T-cell (primary cell): ENCODE measurements around the gene CCSER1. TPM values are rescaled to one million over a fixed set of nuclear protein-coding genes. Genes with fewer than 3 reads are reported as not detected.

Experiments
- ATAC-seq, 4 experiments: fragments of 200-7000 bp in 3 of 4; fragments of 150-1000 bp in 1 of 4; cut with Tn5 transposase; replicated peaks in 1 of 4; 1 replicate in 3 of 4; 2 replicates in 1 of 4; pipeline ENCODE4 v1.10.0; 2021; ENCODE audit warnings: moderate library complexity in 3 of 4, mild to moderate bottlenecking in 2 of 4, moderate number of reproducible peaks in 1 of 4
- CTCF ChIA-PET, 2 donors: fragments of 300-600 bp; sonication (Branson Sonifier 250); formaldehyde crosslinking; loops; one replicate each; lab custom pipeline; 2022; ENCODE audit warnings: antibody characterized with exemption in 2 of 2; lab: Charles Lee
- POLR2A ChIA-PET, 2 donors: fragments of 300-600 bp; sonication (Branson Sonifier 250); formaldehyde crosslinking; loops; one replicate each; lab custom pipeline; 2022; ENCODE audit warnings: antibody characterized with exemption in 2 of 2; lab: Charles Lee
- DNase-seq, 35 experiments: peaks; one replicate each; pipeline versions ENCODE4 v3.0.0 to v3.0.0-alpha.2; 2013 to 2023
- H3K27ac ChIP-seq: one replicate; pipeline ENCODE4 v1.5.1; 2013; ENCODE audit warnings: low read length
- H3K27me3 ChIP-seq, 2 experiments: replicated peaks in 1 of 2; 1 replicate in 1 of 2; 2 replicates in 1 of 2; pipeline versions ENCODE4 v1.6.1 to v1.7.0; 2013; ENCODE audit warnings: low read length in 1 of 2, mixed read lengths in 1 of 2; ENCODE audit not compliant: control insufficient read depth in 2 of 2, insufficient read depth in 2 of 2; ENCODE audit errors: extremely low read depth in 1 of 2
- H3K36me3 ChIP-seq, 2 donors: 1 replicate in 1 of 2; 2 replicates in 1 of 2; pipeline versions ENCODE4 v1.6.1 to v1.7.0; 2013; ENCODE audit warnings: low read length in 1 of 2; ENCODE audit not compliant: control insufficient read depth in 2 of 2, insufficient read depth in 1 of 2; ENCODE audit errors: extremely low read depth in 1 of 2
- H3K4me1 ChIP-seq, 2 experiments: 1 replicate in 1 of 2; 2 replicates in 1 of 2; pipeline versions ENCODE4 v1.6.1 to v1.7.0; 2013; ENCODE audit warnings: low read length in 2 of 2, mixed read lengths in 1 of 2; ENCODE audit not compliant: insufficient read depth in 2 of 2, control insufficient read depth in 1 of 2; ENCODE audit errors: extremely low read depth in 1 of 2
- H3K4me3 ChIP-seq, 2 donors: 1 replicate in 1 of 2; 2 replicates in 1 of 2; pipeline versions ENCODE4 v1.5.1 to v1.7.0; 2013; ENCODE audit warnings: mild to moderate bottlenecking in 2 of 2, low read length in 1 of 2, moderate library complexity in 1 of 2; ENCODE audit not compliant: control insufficient read depth in 1 of 2; ENCODE audit errors: extremely low read depth in 1 of 2
- H3K9me3 ChIP-seq: 2 replicates; pipeline ENCODE4 v1.7.0; 2013
- H3K27ac Mint-ChIP-seq, 2 donors: one replicate each; pipeline ENCODE4 v1.8.0; 2020 to 2021; ENCODE audit warnings: mild to moderate bottlenecking in 2 of 2, mixed read lengths in 2 of 2
- H3K27me3 Mint-ChIP-seq, 2 donors: one replicate each; pipeline ENCODE4 v1.8.0; 2021 to 2022; ENCODE audit warnings: mixed read lengths in 2 of 2
- H3K36me3 Mint-ChIP-seq: one replicate; pipeline ENCODE4 v1.8.0; 2021; ENCODE audit warnings: mixed read lengths
- H3K4me1 Mint-ChIP-seq, 3 donors: one replicate each; pipeline ENCODE4 v1.8.0; 2020 to 2022; ENCODE audit warnings: mixed read lengths in 3 of 3, mild to moderate bottlenecking in 1 of 3
- H3K4me3 Mint-ChIP-seq, 3 donors: one replicate each; pipeline ENCODE4 v1.8.0; 2020 to 2022; ENCODE audit warnings: mild to moderate bottlenecking in 3 of 3, mixed read lengths in 3 of 3, moderate library complexity in 3 of 3
- H3K9me3 Mint-ChIP-seq, 3 donors: one replicate each; pipeline ENCODE4 v1.8.0; 2020 to 2022; ENCODE audit warnings: mixed read lengths in 3 of 3
- WGBS: methylation state at CpG from one replicate; pipeline ENCODE4 v1.1.5; 2013; ENCODE audit warnings: missing lambda C conversion rate; ENCODE audit not compliant: insufficient coverage; 5-methylcytosine and 5-hydroxymethylcytosine counted together
- total RNA-seq, 35 experiments: library from RNA in 6 of 35; stranded (reverse) in 6 of 35; fragments of 120-200 nt in 1 of 35; gene quantifications; one replicate each; pipeline versions ENCODE4 v1.2.1 to v1.2.4 and lab custom pipeline; 2013 to 2026

Gene CCSER1
- total RNA-seq, 5 donors from 2014 or later (not counting 1 experiment from before 2014, with no cell fraction given) = 0.35 to 1.4 (median 0.98) TPM

GRCh38 chr4:90281541-90282355 is 154.6 kb downstream of the CCSER1 start:
- H3K4me1 Mint-ChIP-seq = no peaks in the 10 kb centered on the region
- CTCF ChIA-PET = no interaction called here

GRCh38 chr4:90290345-90290744 is 163.2 kb downstream of the CCSER1 start:
- WGBS = no CpG with 5 or more reads among the region's 4 CpGs
- no peak for DNase-seq
- Histone ChIP-seq H3K27me3 (no peaks in the 10 kb centered on the region), H3K36me3 (no peaks in the 10 kb centered on the region), H3K9me3 (no peaks in the 10 kb centered on the region), H3K27ac (no peak overlapping the region), H3K4me3 (no peak overlapping the region), H3K4me1 (no peaks in the 10 kb centered on the region)
- H3K36me3 Mint-ChIP-seq = no peaks in the 10 kb centered on the region
- CTCF ChIA-PET = no interaction called here
- POLR2A ChIA-PET = no interaction called here
- H3K27ac Mint-ChIP-seq = no peak overlapping the region
- no peak overlapping the region for H3K4me3 Mint-ChIP-seq
- H3K9me3 Mint-ChIP-seq = no peaks in the 10 kb centered on the region
- no peak for ATAC-seq
- H3K4me1 Mint-ChIP-seq = no peaks in the 10 kb centered on the region
- no peaks in the 10 kb centered on the region for H3K27me3 Mint-ChIP-seq

More at GRCh38 chr4:90281541-90282355, 154.6 kb downstream of the CCSER1 start:
- Mint-ChIP-seq H3K27ac (no peak overlapping the region), H3K9me3 (no peaks in the 10 kb centered on the region), H3K4me3 (no peak overlapping the region), H3K36me3 (no peaks in the 10 kb centered on the region), H3K27me3 (no peaks in the 10 kb centered on the region)
- Histone ChIP-seq H3K36me3 (no peaks in the 10 kb centered on the region), H3K4me3 (no peak overlapping the region), H3K27ac (no peak overlapping the region), H3K27me3 (no peaks in the 10 kb centered on the region), H3K4me1 (no peaks in the 10 kb centered on the region), H3K9me3 (no peaks in the 10 kb centered on the region)
- WGBS = no CpG with 5 or more reads among the region's 5 CpGs
- DNase-seq (no peak), ATAC-seq (no peak)
- POLR2A ChIA-PET = no interaction called here

- H3K27me3 Mint-ChIP-seq = no peaks in the 10 kb centered on the region
- no peak for DNase-seq
- no peak for ATAC-seq
- ChIA-PET POLR2A (no interaction called here), CTCF (interaction anchor here (0.6 kb wide), 2 partner anchors 164 to 173 kb away, joined by 3 read pairs; no protein-coding TSS in a partner anchor)
- H3K4me3 ChIP-seq = no peak overlapping the region
- no peaks in the 10 kb centered on the region for H3K36me3 Mint-ChIP-seq
- no peaks in the 10 kb centered on the region for H3K4me1 ChIP-seq
- H3K27me3 ChIP-seq = no peaks in the 10 kb centered on the region
- H3K36me3 ChIP-seq = no peaks in the 10 kb centered on the region
- no peak overlapping the region for H3K27ac Mint-ChIP-seq
- H3K9me3 ChIP-seq = no peaks in the 10 kb centered on the region
- no peak overlapping the region for H3K27ac ChIP-seq
- H3K4me3 Mint-ChIP-seq = no peak overlapping the region
- H3K9me3 Mint-ChIP-seq = no peaks in the 10 kb centered on the region
- no peaks in the 10 kb centered on the region for H3K4me1 Mint-ChIP-seq
Observed at GRCh38 chr4:90292438-90292837, 165.2 kb downstream of the CCSER1 start.

- Mint-ChIP-seq H3K4me3 (no peak overlapping the region), H3K9me3 (no peaks in the 10 kb centered on the region), H3K27me3 (no peaks in the 10 kb centered on the region), H3K36me3 (no peaks in the 10 kb centered on the region), H3K27ac (no peak overlapping the region), H3K4me1 (no peaks in the 10 kb centered on the region)
- no peaks in the 10 kb centered on the region for H3K4me1 ChIP-seq
- no peak for DNase-seq
- no peak overlapping the region for H3K27ac ChIP-seq
- no peak for ATAC-seq
- H3K36me3 ChIP-seq = no peaks in the 10 kb centered on the region
- WGBS = no CpG with 5 or more reads among the region's 2 CpGs
- CTCF ChIA-PET = no interaction called here
- H3K9me3 ChIP-seq = no peaks in the 10 kb centered on the region
- no peaks in the 10 kb centered on the region for H3K27me3 ChIP-seq
- POLR2A ChIA-PET = no interaction called here
- H3K4me3 ChIP-seq = no peak overlapping the region
Observed at GRCh38 chr4:90293320-90293719, 166.1 kb downstream of the CCSER1 start.

- ChIA-PET CTCF (no interaction called here), POLR2A (no interaction called here)
- Histone ChIP-seq H3K9me3 (no peaks in the 10 kb centered on the region), H3K4me3 (no peak overlapping the region), H3K36me3 (no peaks in the 10 kb centered on the region), H3K27me3 (no peaks in the 10 kb centered on the region), H3K27ac (no peak overlapping the region), H3K4me1 (no peaks in the 10 kb centered on the region)
- Mint-ChIP-seq H3K27ac (no peak overlapping the region), H3K4me3 (no peak overlapping the region), H3K9me3 (no peaks in the 10 kb centered on the region), H3K27me3 (no peaks in the 10 kb centered on the region), H3K36me3 (no peaks in the 10 kb centered on the region), H3K4me1 (no peaks in the 10 kb centered on the region)
- ATAC-seq = no peak
- no CpG with 5 or more reads among the region's 1 CpG for WGBS
- DNase-seq = no peak
Observed at GRCh38 chr4:90299373-90299772, 172.2 kb downstream of the CCSER1 start.

- H3K27me3 ChIP-seq = no peaks in the 10 kb centered on the region
Observed at GRCh38 chr4:90306810-90307209, 179.6 kb downstream of the CCSER1 start.

More at GRCh38 chr4:90306810-90307209, 179.6 kb downstream of the CCSER1 start:
- Mint-ChIP-seq H3K36me3 (no peaks in the 10 kb centered on the region), H3K4me3 (no peak overlapping the region), H3K9me3 (no peaks in the 10 kb centered on the region), H3K27ac (no peak overlapping the region), H3K4me1 (no peaks in the 10 kb centered on the region), H3K27me3 (no peaks in the 10 kb centered on the region)
- Histone ChIP-seq H3K27ac (no peak overlapping the region), H3K4me1 (no peaks in the 10 kb centered on the region), H3K36me3 (no peaks in the 10 kb centered on the region), H3K9me3 (no peaks in the 10 kb centered on the region), H3K4me3 (no peak overlapping the region)
- no peak for DNase-seq
- WGBS = no CpG with 5 or more reads among the region's 1 CpG
- ATAC-seq = no peak
- POLR2A ChIA-PET = no interaction called here
- CTCF ChIA-PET = no interaction called here
